GM12891 (cell line): ENCODE data around the gene SDCCAG8.

Experiments used
- POLR2A ChIP-seq: IDR thresholded peaks from 2 replicates; pipeline ENCODE4 v1.6.1; 2011; ENCODE audit warnings: low read depth, low read length, control low read depth
- POLR2AphosphoS5 ChIP-seq: IDR thresholded peaks from 2 replicates; pipeline ENCODE4 v1.6.1; 2011; ENCODE audit warnings: low read depth, low read length, control low read depth
- SPI1 ChIP-seq: IDR thresholded peaks from 2 replicates; pipeline ENCODE4 v1.6.1; 2011; ENCODE audit warnings: low read depth, low read length, control low read depth
- TAF1 ChIP-seq: IDR thresholded peaks from 2 replicates; pipeline ENCODE4 v1.6.1; 2011; ENCODE audit warnings: low read depth, low read length, control low read depth

DNA sequence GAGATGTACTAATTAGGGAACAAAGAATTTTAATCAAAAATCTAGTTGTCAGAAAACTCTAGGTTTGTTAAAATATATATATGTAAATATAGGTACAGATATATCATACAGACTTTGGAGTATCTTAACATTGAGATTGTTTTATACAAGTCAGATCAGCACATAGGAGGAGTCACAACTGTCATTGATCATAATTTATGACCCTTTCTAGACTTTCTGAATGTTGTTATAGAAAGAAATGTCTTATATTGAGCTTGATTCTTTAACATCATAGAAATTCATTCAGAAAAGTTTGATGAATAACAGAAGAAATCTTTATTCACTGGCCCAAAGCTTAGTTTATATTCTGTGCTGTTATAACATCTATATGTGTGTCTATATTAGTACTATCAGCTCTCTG is 185.8 kb downstream of the SDCCAG8 start:
- TF ChIP-seq POLR2A (no peak), POLR2AphosphoS5 (no peak), SPI1 (no peak), TAF1 (no peak)
